ENCODE data around the gene DUOXA2.

DUOXA2 gene

DNA sequence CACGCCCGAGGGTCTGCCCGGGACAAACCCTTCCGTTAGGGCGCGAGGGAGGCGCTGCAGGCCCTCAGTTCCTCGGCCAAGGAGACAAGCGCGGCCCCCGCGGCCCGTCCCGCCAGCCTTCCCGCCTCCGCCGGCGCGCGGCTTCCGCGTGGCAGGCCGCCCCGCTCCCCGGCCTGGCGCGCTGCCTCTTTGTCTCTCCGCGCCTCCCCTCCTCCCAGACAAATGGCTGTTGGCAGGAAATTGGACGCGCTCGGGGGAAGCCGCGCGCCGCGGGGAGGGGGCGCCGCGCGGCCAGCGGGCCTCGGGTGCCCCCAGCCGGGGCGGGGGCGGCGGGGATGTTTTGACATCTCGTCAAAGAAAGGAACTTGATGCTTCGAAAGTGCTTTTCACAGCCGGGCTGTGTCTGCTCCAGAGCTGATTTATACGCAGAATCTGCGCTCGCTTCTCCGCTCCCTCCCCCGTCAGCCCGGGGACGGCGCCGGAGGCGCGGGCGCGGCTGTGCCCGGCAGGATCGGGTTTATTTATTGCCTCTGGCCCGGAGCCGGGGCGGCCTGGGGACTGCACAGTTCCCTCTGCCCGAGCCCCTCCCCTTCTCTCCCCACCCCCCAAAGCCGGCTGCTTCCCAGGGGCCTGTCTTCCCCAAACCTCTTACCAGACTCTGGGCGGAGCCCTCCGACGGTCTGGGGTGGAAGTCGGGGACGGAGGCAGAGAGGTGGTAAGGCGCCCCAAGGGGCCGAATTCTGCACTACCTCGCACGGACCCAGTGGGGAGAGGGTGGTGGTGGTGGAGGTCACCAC, 52.9 kb downstream of the DUOXA2 start (continued):
- TF ChIP-seq ZNF623 (tag by site-specific recombination; IDR thresholded peaks at IDR 0.05) (no peak), KLF10 (tag by site-specific recombination; IDR thresholded peaks at IDR 0.05) (no peak), ZNF571 (tag by site-specific recombination; IDR thresholded peaks at IDR 0.05) (no peak), SALL2 (tag by site-specific recombination; IDR thresholded peaks at IDR 0.05; ENCODE audit: borderline replicate concordance) (no peak), ZNF548 (tag by site-specific recombination; IDR thresholded peaks at IDR 0.05) (no peak), ZNF2 (tag by site-specific recombination; IDR thresholded peaks at IDR 0.05) (no peak), ZSCAN16 (tag by site-specific recombination; IDR thresholded peaks at IDR 0.05) (no peak), ZNF791 (tag by site-specific recombination; IDR thresholded peaks at IDR 0.05) (no peak), KLF1 (tag by site-specific recombination; IDR thresholded peaks at IDR 0.05) (0 out of 2 replicates have a peak, but pooled peaks have one; percentile 12)
- TF ChIP-seq, protein P1, sequence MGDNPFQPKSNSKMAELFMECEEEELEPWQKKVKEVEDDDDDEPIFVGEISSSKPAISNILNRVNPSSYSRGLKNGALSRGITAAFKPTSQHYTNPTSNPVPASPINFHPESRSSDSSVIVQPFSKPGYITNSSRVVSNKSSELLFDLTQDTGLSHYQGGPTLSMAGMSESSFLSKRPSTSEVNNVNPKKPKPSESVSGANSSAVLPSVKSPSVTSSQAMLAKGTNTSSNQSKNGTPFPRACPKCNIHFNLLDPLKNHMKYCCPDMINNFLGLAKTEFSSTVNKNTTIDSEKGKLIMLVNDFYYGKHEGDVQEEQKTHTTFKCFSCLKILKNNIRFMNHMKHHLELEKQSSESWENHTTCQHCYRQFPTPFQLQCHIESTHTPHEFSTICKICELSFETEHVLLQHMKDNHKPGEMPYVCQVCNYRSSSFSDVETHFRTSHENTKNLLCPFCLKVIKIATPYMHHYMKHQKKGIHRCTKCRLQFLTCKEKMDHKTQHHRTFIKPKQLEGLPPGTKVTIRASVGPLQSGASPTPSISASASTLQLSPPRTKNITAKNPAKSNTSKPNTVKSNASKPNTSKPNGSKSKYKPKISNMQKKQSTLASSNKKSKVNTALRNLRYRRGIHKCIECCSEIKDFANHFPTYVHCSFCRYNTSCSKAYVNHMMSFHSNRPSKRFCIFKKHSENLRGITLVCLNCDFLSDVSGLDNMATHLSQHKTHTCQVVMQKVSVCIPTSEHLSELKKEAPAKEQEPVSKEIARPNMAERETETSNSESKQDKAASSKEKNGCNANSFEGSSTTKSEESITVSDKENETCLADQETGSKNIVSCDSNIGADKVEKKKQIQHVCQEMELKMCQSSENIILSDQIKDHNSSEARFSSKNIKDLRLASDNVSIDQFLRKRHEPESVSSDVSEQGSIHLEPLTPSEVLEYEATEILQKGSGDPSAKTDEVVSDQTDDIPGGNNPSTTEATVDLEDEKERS (tag by site-specific recombination; IDR thresholded peaks at IDR 0.05), result no peak
- TF ChIP-seq, protein P2, sequence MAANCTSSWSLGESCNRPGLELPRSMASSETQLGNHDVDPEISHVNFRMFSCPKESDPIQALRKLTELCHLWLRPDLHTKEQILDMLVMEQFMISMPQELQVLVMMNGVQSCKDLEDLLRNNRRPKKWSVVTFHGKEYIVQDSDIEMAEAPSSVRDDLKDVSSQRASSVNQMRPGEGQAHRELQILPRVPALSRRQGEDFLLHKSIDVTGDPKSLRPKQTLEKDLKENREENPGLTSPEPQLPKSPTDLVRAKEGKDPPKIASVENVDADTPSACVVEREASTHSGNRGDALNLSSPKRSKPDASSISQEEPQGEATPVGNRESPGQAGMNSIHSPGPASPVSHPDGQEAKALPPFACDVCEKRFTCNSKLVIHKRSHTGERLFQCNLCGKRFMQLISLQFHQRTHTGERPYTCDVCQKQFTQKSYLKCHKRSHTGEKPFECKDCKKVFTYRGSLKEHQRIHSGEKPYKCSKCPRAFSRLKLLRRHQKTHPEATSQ (tag by site-specific recombination; IDR thresholded peaks at IDR 0.05), result no peak
- TF ChIP-seq, protein P3, sequence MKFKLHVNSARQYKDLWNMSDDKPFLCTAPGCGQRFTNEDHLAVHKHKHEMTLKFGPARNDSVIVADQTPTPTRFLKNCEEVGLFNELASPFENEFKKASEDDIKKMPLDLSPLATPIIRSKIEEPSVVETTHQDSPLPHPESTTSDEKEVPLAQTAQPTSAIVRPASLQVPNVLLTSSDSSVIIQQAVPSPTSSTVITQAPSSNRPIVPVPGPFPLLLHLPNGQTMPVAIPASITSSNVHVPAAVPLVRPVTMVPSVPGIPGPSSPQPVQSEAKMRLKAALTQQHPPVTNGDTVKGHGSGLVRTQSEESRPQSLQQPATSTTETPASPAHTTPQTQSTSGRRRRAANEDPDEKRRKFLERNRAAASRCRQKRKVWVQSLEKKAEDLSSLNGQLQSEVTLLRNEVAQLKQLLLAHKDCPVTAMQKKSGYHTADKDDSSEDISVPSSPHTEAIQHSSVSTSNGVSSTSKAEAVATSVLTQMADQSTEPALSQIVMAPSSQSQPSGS (tag by site-specific recombination; IDR thresholded peaks at IDR 0.05; ENCODE audit: low read depth), result no peak
- TF ChIP-seq, protein P4, sequence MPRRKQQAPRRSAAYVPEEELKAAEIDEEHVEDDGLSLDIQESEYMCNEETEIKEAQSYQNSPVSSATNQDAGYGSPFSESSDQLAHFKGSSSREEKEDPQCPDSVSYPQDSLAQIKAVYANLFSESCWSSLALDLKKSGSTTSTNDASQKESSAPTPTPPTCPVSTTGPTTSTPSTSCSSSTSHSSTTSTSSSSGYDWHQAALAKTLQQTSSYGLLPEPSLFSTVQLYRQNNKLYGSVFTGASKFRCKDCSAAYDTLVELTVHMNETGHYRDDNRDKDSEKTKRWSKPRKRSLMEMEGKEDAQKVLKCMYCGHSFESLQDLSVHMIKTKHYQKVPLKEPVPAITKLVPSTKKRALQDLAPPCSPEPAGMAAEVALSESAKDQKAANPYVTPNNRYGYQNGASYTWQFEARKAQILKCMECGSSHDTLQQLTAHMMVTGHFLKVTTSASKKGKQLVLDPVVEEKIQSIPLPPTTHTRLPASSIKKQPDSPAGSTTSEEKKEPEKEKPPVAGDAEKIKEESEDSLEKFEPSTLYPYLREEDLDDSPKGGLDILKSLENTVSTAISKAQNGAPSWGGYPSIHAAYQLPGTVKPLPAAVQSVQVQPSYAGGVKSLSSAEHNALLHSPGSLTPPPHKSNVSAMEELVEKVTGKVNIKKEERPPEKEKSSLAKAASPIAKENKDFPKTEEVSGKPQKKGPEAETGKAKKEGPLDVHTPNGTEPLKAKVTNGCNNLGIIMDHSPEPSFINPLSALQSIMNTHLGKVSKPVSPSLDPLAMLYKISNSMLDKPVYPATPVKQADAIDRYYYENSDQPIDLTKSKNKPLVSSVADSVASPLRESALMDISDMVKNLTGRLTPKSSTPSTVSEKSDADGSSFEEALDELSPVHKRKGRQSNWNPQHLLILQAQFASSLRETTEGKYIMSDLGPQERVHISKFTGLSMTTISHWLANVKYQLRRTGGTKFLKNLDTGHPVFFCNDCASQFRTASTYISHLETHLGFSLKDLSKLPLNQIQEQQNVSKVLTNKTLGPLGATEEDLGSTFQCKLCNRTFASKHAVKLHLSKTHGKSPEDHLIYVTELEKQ (tag by site-specific recombination; IDR thresholded peaks at IDR 0.05; ENCODE audit: borderline replicate concordance), result no peak
- TF ChIP-seq, protein P5, sequence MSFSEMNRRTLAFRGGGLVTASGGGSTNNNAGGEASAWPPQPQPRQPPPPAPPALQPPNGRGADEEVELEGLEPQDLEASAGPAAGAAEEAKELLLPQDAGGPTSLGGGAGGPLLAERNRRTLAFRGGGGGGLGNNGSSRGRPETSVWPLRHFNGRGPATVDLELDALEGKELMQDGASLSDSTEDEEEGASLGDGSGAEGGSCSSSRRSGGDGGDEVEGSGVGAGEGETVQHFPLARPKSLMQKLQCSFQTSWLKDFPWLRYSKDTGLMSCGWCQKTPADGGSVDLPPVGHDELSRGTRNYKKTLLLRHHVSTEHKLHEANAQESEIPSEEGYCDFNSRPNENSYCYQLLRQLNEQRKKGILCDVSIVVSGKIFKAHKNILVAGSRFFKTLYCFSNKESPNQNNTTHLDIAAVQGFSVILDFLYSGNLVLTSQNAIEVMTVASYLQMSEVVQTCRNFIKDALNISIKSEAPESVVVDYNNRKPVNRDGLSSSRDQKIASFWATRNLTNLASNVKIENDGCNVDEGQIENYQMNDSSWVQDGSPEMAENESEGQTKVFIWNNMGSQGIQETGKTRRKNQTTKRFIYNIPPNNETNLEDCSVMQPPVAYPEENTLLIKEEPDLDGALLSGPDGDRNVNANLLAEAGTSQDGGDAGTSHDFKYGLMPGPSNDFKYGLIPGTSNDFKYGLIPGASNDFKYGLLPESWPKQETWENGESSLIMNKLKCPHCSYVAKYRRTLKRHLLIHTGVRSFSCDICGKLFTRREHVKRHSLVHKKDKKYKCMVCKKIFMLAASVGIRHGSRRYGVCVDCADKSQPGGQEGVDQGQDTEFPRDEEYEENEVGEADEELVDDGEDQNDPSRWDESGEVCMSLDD (tag by site-specific recombination; IDR thresholded peaks at IDR 0.05), result 0 out of 2 replicates have a peak, but pooled peaks have one; percentile 46

Data from HEK293 (cell line).